ENCODE data around the gene ADIPOR1.
"Not testable (repeated sequence)": the region's sequence is repeated elsewhere in the genome, so short reads cannot be mapped to it uniquely, and the experiment has no call there.

ADIPOR1 gene

GRCh38 chr1:202936409-202936808 is 21.7 kb downstream of the ADIPOR1 start:
- DNase-seq (ENCODE audit: low read depth), result not testable (repeated sequence)

- DNase-seq (ENCODE audit: low read depth), result no peak
Observed at GRCh38 chr1:202935844-202936243, 22.3 kb downstream of the ADIPOR1 start.

DNA sequence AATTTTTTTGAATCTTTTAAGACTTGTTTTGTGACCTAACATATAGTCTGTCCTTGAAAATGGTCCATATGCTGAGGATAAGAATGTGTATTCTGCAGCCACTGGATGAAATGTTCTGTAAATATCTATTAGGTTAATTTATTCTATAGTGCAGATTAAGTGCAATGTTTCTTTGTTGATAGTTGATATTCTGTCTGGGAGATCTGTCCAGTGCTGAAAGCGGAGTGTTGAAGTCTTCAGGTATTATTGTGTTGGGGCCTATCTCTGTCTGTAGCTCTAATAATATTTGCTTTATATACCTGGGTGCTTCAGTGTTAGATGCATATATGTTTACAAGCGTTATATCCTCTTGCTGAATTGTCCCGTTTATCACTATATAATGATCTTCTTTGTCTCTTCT is 23.4 kb downstream of the ADIPOR1 start:
- DNase-seq (ENCODE audit: low read depth), result no peak

- DNase-seq (ENCODE audit: low read depth), result no peak
Observed at GRCh38 chr1:202932476-202932875, 25.6 kb downstream of the ADIPOR1 start.

DNA sequence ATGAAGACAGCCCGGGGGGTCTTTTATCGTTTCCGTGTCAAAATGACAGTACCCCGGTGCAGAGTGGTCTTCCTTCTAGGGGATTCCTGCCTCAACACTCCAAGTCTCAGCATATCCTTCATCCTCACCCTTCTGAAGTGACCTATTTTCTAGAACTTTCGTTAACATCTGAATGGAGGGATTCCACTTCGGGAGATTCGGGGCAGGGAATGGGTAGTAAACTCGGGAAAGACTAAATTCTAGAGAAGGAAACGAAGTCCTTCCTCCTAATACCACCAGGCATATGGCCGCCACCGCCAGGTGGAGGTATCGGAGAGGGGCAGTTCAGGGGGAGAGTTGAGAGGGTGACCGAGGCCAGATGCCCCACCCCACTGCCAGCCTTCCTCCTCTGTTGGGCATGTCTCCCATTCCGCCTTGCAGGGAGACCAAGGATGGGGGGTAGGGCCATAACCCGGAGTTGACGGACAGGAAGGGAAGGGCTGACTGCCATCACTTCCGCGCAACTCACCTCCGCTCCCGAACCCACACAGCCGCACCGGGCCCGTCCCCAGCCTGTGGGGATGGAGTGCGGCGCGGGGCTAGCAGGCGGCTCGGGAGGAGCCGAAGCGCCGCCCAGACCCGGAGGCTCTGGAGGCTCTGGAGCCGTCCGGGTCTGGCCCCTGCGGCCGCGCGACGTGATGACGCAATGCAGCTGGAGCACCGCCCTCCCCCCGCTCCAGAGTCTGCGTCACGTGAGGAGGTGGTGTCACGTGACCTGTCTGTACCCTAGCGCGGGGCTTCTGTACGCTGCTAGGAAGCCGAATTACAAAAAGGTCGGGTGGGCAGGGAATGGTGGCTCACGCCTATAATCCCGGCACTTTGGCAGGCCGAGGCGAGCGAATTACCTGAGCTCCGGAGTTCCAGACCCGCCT is 31.3 kb downstream of the ADIPOR1 start, which contains the start of gene KLHL12:
TSS of gene KLHL12 (minus strand) at position 654 of the 911 bp plus-strand sequence. CDS start 2,072 bp downstream, outside the sequence.
- DNase-seq (ENCODE audit: low read depth), result peak; percentile 74

GRCh38 chr1:202923533-202923932 is 34.6 kb downstream of the ADIPOR1 start:
- no peak for DNase-seq (ENCODE audit: low read depth)

DNA sequence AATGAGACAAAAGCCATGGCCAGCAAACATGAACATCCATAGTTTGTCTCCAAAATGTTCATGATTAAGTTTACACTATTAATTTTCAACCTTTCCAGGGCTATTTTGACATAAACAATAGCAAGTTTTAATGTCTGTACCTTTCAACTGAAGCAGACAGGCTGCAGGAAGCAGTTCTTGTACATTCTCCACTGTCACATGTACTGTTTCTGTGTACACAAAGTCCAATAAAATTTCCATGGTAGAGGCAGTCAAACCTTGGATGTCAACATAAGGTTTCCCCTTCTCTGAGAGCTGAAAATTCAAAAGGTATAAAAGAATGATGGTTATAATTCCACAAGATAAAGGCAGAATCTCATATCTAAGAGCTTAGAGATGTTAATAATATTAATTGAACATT is 38.5 kb downstream of the ADIPOR1 start:
- DNase-seq (ENCODE audit: low read depth), result no peak

- no peak for DNase-seq (ENCODE audit: low read depth)
Observed at GRCh38 chr1:202915146-202915545, 43.0 kb downstream of the ADIPOR1 start.

GRCh38 chr1:202912476-202912875 is 45.6 kb downstream of the ADIPOR1 start:
- not testable (repeated sequence) for DNase-seq (ENCODE audit: low read depth)

GRCh38 chr1:202909494-202909893 is 48.6 kb downstream of the ADIPOR1 start:
- no peak for DNase-seq (ENCODE audit: low read depth)

GRCh38 chr1:202908998-202909397 is 49.1 kb downstream of the ADIPOR1 start:
- DNase-seq (ENCODE audit: low read depth), result no peak

GRCh38 chr1:202905331-202905730 is 52.8 kb downstream of the ADIPOR1 start:
- DNase-seq (ENCODE audit: low read depth), result no peak

- DNase-seq (ENCODE audit: low read depth), result not testable (repeated sequence)
Observed at GRCh38 chr1:202903808-202904207, 54.3 kb downstream of the ADIPOR1 start.

GRCh38 chr1:202901555-202901954 is 56.6 kb downstream of the ADIPOR1 start:
- no peak for DNase-seq (ENCODE audit: low read depth)

GRCh38 chr1:202892501-202892900 is 65.6 kb downstream of the ADIPOR1 start:
- no peak for DNase-seq (ENCODE audit: low read depth)
